Body of pancreas (tissue), 4 donors: ENCODE measurements around the gene UBL3. TPM values are rescaled to one million over a fixed set of nuclear protein-coding genes. Genes with fewer than 3 reads are reported as not detected.

ENCODE experiments used
- ATAC-seq: fragments of 150-250 bp; one replicate; pipeline ENCODE4 v1.9.1; 2016
- DNase-seq, 4 donors: peaks; one replicate each; pipeline ENCODE4 v3.0.0-alpha.2; 2019
- H3K27ac ChIP-seq, 4 donors: fragments of 200-600 bp; sonication (generic); 1 replicate in 3 of 4; 2 replicates in 1 of 4; pipeline versions ENCODE4 v1.5.1 to v1.6.1; 2016 to 2019; ENCODE audit warnings: mild to moderate bottlenecking in 1 of 4, mixed read lengths in 1 of 4, moderate library complexity in 1 of 4
- H3K27me3 ChIP-seq, 2 donors: fragments of 200-600 bp; sonication (generic); one replicate each; pipeline ENCODE4 v1.6.0; 2016; ENCODE audit warnings: mild to moderate bottlenecking in 1 of 2
- H3K36me3 ChIP-seq, 2 donors: fragments of 200-600 bp; sonication (generic); replicated peaks in 1 of 2; 2 replicates each; pipeline ENCODE4 v1.5.1; 2016; ENCODE audit warnings: low read depth in 2 of 2; ENCODE audit not compliant: insufficient read depth in 1 of 2
- H3K4me1 ChIP-seq: fragments of 200-600 bp; sonication (generic); one replicate; pipeline ENCODE4 v1.6.0; 2016
- H3K4me3 ChIP-seq, 2 donors: fragments of 200-600 bp; sonication (generic); 1 replicate in 1 of 2; 2 replicates in 1 of 2; pipeline ENCODE4 v1.5.1; 2016 to 2019
- H3K9me3 ChIP-seq, 3 donors: fragments of 200-600 bp; sonication (generic); 1 replicate in 2 of 3; 2 replicates in 1 of 3; pipeline ENCODE4 v1.5.1; 2016
- POLR2A ChIP-seq, 3 donors: fragments of 450-650 bp; IDR thresholded peaks; one replicate each; pipeline ENCODE4 v1.6.1; 2016; ENCODE audit warnings: antibody characterized with exemption in 3 of 3, mild to moderate bottlenecking in 2 of 3
- WGBS, 2 donors: methylation state at CpG; one replicate each; pipeline ENCODE4 v1.1.5; 2017; 5-methylcytosine and 5-hydroxymethylcytosine counted together
- intact Hi-C: fragments of 100-400 bp; cut with DNase I; formaldehyde crosslinking; loops from one replicate; pipeline ENCODE4 v1.15.1; 2023
- total RNA-seq, 2 donors: library from RNA; depleted of rRNA; stranded (reverse); fragments of >200 nt; gene quantifications; one replicate each; pipeline ENCODE4 v1.1.0, GENCODE V29; 2016
- TF ChIP-seq, protein P1 (sequence below), 7 experiments: fragments of 450-650 bp in 4 of 7; fragments of 200-600 bp in 3 of 7; sonication (generic) in 3 of 7; IDR thresholded peaks; one replicate each; pipeline ENCODE4 v1.5.1; 2016 to 2019; ENCODE audit warnings: antibody characterized with exemption in 7 of 7

The UBL3 gene
- total RNA-seq, 2 donors from 2014 or later, result 20.4 to 33.2 TPM

DNA sequence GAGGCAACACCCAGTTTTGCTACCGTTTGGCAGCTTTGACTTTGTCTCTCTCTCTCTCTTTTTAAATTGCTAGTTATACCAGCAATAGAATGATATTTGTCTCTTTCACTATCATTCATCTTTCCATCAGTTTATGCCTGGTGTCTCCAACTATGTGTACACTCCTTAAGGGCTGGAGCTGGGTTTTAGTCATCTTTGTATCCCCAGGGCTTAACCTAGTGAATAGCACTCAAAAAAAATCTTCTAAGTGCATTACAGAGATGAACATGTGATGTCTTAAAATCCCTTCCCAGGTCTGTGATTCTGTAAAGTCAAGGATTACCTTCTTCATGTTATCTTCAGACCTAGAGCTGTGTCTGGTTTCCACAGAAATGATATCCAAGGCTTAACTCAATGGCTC, 7.8 kb upstream of the UBL3 start:
- intact Hi-C loops, result loop anchor here (10.0 kb wide), 1 partner anchor 57 kb away; no protein-coding TSS in a partner anchor
- 67 to 82% methylated on average over 1 of the region's 1 CpG for WGBS, 2 donors

DNA sequence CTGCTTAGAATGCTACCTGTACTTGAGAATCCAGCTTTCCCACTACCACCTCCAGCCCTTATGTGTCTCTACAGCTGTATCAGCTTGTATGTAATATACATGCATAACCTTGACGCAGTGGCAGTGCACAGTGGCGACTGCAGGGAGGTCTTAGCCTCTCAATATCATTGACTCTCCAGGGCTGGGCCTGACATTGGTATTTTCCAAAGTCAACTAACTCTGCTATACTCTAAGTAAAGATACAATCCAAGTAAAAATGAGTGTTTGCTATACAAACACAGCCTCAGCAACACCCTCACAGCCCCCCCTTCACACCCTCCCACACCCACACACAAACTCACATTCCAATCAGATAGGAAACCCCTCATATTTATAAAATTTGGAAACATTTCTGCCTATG, 6.7 kb upstream of the UBL3 start:
- WGBS, 2 donors, result 88 to 91% methylated on average over 2 of the region's 2 CpGs
- no peak for TF ChIP-seq POLR2A (IDR thresholded peaks at IDR 0.05)
- TF ChIP-seq, protein P1, sequence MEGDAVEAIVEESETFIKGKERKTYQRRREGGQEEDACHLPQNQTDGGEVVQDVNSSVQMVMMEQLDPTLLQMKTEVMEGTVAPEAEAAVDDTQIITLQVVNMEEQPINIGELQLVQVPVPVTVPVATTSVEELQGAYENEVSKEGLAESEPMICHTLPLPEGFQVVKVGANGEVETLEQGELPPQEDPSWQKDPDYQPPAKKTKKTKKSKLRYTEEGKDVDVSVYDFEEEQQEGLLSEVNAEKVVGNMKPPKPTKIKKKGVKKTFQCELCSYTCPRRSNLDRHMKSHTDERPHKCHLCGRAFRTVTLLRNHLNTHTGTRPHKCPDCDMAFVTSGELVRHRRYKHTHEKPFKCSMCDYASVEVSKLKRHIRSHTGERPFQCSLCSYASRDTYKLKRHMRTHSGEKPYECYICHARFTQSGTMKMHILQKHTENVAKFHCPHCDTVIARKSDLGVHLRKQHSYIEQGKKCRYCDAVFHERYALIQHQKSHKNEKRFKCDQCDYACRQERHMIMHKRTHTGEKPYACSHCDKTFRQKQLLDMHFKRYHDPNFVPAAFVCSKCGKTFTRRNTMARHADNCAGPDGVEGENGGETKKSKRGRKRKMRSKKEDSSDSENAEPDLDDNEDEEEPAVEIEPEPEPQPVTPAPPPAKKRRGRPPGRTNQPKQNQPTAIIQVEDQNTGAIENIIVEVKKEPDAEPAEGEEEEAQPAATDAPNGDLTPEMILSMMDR (IDR thresholded peaks at IDR 0.05), result no peak
- no peaks in the 10 kb centered on the region for H3K36me3 ChIP-seq
- peaks cover 8% of the 10 kb centered on the region for H3K4me1 ChIP-seq
- H3K27ac ChIP-seq, result no peak overlapping the region
- intact Hi-C loops, result loop anchor here (10.0 kb wide), 1 partner anchor 58 kb away; no protein-coding TSS in a partner anchor
- H3K27me3 ChIP-seq, result no peaks in the 10 kb centered on the region
- no peak overlapping the region for H3K4me3 ChIP-seq
- ATAC-seq, result no peak
- no peak for DNase-seq
- H3K9me3 ChIP-seq, result no peaks in the 10 kb centered on the region

More for the DNA sequence above, 7.8 kb upstream of the UBL3 start:
- Histone ChIP-seq H3K36me3 (no peaks in the 10 kb centered on the region), H3K4me3 (no peak overlapping the region), H3K9me3 (no peaks in the 10 kb centered on the region), H3K27me3 (no peaks in the 10 kb centered on the region), H3K4me1 (peaks cover 8% of the 10 kb centered on the region), H3K27ac (no peak overlapping the region)
- TF ChIP-seq, protein P1 (IDR thresholded peaks at IDR 0.05), result no peak
- no peak for TF ChIP-seq POLR2A (IDR thresholded peaks at IDR 0.05)
- DNase-seq, result no peak
- no peak for ATAC-seq

DNA sequence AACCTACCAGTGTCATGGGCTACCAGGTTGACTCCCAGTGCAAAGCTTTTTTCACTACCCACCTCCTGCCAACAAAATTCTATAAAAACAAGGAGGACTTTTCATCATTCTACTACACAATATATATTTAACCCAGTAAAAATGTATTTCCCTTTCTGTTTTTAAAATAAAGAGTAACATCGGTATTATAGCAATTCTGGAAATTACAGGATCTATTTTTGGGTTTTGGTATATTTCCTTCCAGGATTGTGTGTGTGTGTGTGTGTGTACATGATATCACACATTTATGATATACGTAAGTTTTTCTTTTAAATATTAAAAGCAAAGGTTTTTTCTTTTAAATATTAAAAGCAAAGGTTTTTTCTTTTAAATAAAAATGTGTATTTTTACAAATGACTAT, 6.0 kb upstream of the UBL3 start:
- no peak overlapping the region for H3K27ac ChIP-seq
- 91 to 92% methylated on average over 2 of the region's 2 CpGs for WGBS, 2 donors
- no peak overlapping the region for H3K4me3 ChIP-seq
- DNase-seq (no peak), ATAC-seq (no peak)
- intact Hi-C loops, result loop anchor here (10.0 kb wide), 1 partner anchor 58 kb away; no protein-coding TSS in a partner anchor
- H3K27me3 ChIP-seq, result no peaks in the 10 kb centered on the region
- peaks cover 8% of the 10 kb centered on the region for H3K4me1 ChIP-seq
- H3K9me3 ChIP-seq, result no peaks in the 10 kb centered on the region
- TF ChIP-seq, protein P1 (IDR thresholded peaks at IDR 0.05), result no peak
- TF ChIP-seq POLR2A (IDR thresholded peaks at IDR 0.05), result no peak
- no peaks in the 10 kb centered on the region for H3K36me3 ChIP-seq

DNA sequence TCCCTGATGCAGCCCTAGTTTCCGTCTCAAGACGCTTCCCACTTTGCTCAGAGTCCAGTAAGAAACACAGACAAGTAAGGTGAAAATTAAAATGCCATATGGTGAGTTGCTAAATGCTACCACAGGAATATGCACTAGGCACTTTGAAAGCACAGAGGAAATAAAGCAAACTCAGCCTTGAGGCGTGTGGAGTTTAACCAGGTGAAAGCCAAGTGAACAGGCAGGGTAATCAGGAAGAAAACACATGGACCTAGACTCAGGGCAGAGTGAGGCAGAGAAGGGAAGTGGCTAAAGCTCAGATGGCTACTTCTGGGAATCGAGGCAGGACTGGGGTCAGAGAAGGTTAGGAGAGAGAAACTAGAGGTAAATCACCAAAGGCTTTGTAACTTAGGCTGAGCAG, 5.4 kb upstream of the UBL3 start:
- Histone ChIP-seq H3K4me3 (no peak overlapping the region), H3K27me3 (no peaks in the 10 kb centered on the region), H3K4me1 (peaks cover 11% of the 10 kb centered on the region), H3K36me3 (no peaks in the 10 kb centered on the region), H3K9me3 (no peaks in the 10 kb centered on the region), H3K27ac (no peak overlapping the region)
- WGBS, 2 donors, result 47 to 52% methylated on average over 4 of the region's 4 CpGs
- ATAC-seq (peak; percentile 62), DNase-seq (peak in 2 of 4 donors; percentile 12 to 19)
- TF ChIP-seq, protein P1 (IDR thresholded peaks at IDR 0.05), result no peak
- no peak for TF ChIP-seq POLR2A (IDR thresholded peaks at IDR 0.05)
- intact Hi-C loops, result loop anchor here (10.0 kb wide), 1 partner anchor 59 kb away; no protein-coding TSS in a partner anchor

DNA sequence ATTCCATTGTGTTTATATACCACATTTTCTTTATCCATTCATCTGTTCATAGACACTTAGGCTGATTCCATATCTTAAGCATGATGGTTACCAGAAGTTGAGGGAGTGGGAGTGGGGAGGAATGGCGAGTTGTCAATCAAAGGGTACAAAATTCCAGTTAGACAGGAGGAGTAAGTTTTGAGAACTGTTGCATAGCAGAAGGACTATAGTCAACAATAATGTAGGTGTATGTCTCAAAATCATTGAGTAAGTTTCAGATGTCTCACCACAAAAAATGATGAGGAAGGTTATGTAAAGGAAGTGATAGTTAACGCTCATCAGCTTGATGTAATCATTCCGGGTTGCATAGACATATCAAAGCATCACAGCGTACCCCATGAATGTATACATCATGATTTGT, 4.6 kb upstream of the UBL3 start:
- Histone ChIP-seq H3K4me3 (no peak overlapping the region), H3K27me3 (no peaks in the 10 kb centered on the region), H3K36me3 (no peaks in the 10 kb centered on the region), H3K9me3 (no peaks in the 10 kb centered on the region), H3K27ac (no peak overlapping the region), H3K4me1 (peaks cover 13% of the 10 kb centered on the region)
- no peak for DNase-seq
- intact Hi-C loops, result loop anchor here (10.0 kb wide), 1 partner anchor 60 kb away; no protein-coding TSS in a partner anchor
- WGBS, 2 donors, result 83 to 96% methylated on average over 4 of the region's 4 CpGs
- no peak for ATAC-seq
- TF ChIP-seq, protein P1 (IDR thresholded peaks at IDR 0.05), result no peak
- no peak for TF ChIP-seq POLR2A (IDR thresholded peaks at IDR 0.05)
